COR-L47 (cell line): ENCODE data around the gene ISOC2.
"Not testable (repeated sequence)": the region's sequence is repeated elsewhere in the genome, so short reads cannot be mapped to it uniquely, and the experiment has no call there.

Experiments used
- DNase-seq: peaks from one replicate; lab custom pipeline; 2025; lab: John Stamatoyannopoulos, UW

ISOC2 gene, protein sequence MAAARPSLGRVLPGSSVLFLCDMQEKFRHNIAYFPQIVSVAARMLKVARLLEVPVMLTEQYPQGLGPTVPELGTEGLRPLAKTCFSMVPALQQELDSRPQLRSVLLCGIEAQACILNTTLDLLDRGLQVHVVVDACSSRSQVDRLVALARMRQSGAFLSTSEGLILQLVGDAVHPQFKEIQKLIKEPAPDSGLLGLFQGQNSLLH

DNA sequence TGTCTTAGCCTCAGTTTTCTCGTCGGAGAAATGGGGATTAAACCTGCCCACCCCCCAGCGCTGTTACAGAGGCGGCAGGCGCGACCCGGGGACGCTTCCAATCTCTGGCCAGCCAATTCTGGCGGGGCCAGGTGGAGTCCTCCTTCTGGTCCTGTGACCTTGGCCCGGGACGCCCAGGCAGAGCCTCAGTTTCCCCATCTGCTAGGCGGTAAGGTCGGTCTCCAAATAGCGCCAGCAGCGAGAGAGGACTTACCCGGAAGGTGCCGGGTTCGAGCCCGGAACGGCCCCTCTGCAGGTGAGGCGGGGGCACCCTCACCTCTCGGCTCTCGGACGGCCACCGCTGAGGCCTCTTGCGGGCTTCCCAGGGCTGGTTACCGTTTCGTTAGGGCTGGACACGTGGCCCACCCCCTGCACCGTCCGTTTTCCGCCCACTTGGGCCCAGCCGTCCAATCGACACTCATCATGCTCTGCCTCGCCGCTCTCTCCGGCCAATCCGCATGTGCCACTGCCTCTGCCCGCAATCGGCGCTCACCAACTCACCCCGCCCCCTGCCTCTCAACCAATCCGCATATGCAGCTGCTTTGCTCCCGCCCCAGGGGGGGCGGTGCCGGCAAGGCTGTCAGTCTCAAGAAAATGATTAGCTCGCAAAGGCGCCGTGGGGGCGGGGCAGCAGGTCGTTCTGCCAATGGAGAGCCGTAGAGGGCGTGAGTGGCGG is at the start of gene ISOC2:
TSS of gene ISOC2 (minus strand) at position 384 of the 715 bp plus-strand sequence. CDS start 5,156 bp downstream, outside the sequence.
- peak; percentile 100 for DNase-seq

DNA sequence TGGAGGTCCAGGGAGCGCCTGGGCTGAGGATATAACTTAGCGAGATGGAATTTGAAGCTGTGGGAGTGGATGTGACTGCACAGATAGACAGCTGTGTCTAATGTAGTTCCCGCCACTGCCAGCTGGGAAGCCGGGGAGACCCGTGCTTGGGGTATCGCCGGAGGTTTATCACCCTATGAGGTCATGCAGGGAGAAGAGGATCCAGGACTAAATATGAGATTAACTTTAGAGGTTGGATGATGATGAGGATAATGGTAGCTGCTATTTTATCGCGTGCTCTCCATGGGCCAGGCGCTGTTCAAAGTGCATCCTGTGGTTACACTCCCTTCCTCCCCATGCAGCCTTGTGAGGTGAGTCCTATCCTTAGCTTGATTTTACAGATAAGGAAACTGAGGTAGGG is 46.7 kb upstream of the ISOC2 start:
- DNase-seq = no peak

DNA sequence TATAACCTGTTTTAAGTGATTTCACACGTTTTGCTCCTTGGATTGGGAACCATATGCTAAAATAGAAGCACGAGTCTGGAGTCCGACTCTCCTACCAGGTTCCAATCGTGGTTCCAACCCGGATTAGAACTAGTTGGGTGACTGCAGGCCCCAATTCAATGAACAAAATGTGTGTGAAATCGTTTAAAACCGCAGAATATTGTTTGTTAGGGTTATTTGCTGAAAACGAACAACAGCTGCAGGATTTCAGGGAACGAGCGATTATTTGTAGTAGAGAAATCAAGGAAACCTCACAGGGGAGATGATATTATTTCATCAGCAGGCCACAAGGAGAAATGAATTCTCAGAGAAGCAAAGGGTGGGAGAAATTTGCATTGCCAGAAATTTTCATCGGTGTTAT is 43.5 kb upstream of the ISOC2 start:
- no peak for DNase-seq

DNA sequence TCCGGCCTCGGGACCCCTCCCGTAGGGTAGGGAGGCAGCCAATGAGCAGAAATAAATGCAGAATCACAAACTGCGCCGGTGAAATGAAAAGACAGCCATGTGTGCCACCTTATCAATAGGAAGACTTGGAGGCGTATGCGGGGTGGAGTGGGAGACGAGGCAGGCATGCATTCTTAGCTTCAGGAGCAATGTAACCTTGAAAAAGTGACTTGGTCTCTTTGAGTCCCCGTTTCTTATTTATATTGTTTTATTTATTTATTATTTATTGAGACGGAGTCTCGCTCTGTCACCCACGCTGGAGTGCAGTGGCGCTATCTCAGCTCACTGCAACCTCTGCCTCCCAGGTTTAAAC is 42.8 kb upstream of the ISOC2 start:
- no peak for DNase-seq

DNA sequence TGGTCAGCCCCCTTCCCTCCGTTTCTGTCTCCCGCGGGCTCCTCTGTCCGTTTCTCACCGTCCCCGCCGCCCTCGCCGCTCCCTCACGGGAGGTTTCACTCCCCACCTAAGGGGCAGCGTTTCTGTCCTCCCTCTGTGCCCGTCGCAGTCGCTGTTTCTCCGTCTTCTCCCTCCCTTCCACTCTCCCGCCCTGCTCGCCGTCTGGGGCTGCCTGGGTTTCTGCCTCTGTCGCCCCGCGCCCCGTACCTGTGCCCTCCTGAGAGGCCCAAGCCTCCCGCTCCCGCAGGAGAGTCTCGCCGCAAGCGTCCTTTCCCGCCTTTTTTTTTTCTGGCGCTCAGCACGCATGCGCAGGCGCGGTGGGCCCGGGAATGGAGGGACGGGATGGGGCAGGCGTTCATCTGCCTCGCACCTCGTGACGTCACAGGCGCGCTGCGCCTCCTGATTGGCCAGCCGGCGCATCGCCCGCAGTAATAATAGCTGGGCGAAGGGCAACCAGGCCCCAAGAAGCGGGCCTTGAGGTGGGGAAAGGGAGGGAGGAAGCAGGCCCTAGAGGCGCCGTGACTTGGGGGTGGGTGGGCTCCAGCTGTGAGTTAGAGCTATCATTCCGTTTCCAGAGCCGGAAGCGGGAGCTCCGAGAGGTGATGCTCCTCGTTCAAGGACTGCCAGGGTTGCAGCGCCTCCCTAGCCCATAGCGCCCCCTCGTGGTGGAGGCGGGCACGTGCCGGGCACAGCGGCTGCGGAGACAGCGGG is 42.2 kb upstream of the ISOC2 start:
- peak; percentile 86 for DNase-seq

DNA sequence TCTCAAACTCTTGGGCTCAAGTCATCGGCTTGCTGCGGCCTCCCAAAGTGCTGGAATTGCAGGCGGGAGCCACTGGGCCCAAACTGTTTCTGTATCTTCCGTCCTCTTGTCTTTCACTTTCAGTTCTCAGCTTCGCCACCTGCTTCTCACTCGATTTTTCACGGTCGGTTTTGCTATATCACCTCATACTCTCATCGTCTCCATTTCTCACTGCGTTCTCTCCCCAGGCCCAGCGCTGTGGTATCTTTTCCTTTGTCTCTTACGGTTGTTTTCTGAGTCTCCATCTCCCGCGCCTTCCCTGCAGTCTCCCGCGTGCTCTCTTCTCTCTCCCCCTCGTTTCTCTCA is 41.7 kb upstream of the ISOC2 start:
- no peak for DNase-seq

DNA sequence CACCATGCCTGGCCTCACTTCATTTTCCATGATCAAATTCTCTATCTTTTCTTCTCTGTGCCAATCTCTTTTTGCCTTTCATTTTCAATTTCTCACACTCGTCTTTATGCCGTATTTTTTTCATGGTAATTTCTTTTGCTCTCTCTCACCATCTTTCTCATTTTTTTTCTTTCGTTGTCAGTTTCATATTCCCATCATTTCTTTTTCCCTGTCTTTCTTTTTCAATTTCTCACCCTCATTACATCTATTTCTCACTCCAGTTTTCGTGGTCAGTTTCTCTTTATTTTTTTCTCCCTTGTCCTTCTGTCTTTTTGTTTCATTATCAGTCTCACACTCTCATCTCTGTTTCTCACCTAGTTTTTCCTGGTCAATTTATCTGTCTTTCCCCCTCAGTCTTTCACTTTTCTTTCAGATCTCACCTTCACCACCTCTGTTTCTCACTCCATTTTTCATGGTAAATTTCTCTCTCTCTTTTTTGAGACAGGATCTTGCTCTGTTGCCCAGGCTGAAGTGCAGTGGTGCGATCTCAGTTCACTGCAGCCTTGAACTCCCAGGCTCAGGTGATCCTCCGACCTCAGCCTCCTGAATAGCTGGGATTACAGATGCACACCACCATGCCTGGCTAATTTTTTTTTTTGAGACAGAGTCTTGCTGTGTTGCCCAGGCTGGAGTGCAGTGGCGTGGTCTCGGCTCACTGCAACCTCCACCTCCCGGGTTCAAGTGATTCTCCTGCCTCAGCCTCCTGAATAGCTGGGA is 40.9 kb upstream of the ISOC2 start:
- DNase-seq = no peak

DNA sequence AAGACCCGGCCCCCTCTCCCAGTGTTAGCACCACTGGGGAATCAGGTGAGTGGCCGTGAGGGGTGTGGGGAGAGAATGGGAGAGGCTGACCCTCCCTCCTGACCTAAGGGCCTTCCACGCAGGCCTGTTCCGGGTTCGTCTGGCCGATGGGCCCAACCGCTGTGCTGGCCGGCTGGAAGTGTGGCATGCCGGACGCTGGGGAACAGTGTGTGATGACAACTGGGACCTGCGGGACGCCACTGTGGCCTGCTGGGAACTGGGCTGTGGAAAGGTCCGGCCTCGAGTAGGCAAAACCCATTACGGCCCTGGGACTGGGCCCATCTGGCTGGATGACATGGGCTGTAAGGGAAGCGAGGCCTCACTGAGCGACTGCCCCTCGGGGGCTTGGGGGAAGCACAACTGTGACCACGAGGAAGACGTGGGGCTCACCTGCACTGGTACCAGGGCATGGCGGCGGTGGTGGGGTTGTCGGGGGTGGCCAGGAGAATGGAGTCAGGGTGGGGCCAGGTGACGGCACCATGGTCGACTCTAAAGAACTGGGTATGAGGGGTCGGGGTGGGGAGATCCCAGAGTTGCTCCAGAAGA is 39.0 kb upstream of the ISOC2 start:
- DNase-seq = no peak

DNA sequence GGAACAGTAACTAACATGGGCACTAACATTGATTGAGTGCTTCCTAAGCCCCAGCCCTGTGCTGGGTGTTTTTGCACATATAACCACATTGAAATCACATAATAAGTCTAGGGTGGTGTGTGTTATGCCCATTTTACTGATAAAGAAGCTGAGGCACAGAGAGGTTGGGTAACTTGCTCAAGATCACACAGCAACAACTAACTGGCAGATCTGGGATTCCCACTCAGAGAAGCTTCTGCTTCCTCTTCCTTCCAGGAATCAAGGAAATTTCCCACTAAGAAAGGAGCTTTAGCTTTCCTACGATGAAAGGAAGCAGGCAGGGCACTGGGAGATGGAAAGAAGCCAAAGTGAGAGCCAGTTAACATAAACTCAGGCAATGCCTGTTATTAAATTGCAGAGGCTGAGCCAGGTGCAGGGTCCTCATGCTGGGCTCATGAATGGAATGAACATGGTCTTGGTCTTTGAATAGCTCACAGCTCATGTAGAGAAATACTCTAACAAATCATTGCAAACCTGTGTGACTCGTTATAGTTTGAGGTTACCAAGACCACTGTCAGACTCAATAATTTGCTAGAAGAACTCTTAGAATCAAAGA is 36.9 kb upstream of the ISOC2 start:
- DNase-seq = peak; percentile 69

DNA sequence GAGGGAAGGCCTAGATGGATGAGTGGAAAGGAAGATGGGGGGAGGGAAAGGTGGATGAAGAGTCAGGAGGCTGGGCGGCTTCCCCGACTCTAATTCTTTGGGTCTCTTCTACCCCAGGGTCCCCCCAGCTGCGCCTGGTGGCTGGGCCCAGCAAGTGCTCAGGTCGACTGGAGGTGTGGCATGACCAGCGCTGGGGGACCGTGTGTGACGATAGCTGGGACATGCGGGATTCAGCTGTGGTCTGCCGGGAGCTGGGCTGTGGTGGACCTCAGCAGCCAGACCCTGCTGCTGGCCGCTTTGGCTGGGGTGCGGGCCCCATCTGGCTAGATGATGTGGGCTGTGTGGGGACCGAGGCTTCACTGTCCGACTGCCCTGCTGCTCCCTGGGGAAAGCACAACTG is 36.3 kb upstream of the ISOC2 start:
- DNase-seq = no peak

DNA sequence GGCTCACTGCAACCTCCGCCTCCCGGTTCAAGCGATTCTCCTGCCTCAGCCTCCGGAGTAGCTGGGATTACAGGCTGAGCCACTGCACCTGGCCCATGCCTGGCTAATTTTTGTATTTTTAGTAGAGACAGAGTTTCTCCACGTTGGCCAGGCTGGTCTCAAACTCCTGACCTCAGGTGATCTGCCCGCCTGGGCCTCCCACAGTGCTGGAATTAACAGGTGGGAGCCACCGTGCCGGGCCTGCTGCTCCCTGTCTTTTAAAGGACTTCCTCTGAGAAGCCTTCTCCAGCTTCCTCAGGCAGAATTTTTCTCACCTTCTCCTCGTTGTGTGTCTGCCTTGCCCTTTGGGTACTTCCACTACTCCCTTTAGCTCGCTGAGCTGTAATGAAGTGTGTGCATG is 35.4 kb upstream of the ISOC2 start:
- DNase-seq = not testable (repeated sequence)

DNA sequence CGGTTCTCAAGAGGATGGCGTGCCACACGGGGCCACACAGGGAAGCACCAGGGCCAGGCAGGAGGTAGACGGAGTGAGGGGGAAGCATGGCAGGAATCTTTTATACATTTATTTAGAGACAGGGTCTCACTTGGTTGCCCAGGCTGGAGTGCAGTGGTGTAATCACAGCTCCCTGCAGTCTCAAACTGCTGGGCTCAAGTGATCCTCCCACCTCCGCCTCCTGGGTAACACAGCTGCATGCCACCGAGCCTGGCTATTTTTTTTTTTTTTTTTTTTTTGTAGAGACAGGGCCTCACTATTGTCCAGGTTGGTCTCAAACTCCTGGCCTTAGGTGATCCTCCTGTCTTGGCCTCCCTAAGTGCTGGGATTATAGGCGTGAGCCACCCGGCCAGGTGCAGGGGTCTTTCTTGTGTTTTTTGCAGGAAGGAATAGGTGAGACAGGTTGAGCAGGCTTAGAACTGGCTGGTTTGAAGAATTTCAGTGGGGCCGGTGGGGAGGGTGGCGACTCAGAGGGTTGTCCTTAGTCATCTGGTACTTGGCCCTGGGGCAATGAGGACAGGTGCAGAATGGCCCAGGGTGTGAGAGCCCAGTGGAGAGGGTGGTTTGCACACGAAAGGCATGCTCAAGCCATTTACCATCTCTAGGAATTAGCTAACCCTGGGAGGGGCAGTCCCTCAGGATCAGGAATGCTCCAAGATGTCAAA is 34.4 kb upstream of the ISOC2 start:
- DNase-seq = no peak

DNA sequence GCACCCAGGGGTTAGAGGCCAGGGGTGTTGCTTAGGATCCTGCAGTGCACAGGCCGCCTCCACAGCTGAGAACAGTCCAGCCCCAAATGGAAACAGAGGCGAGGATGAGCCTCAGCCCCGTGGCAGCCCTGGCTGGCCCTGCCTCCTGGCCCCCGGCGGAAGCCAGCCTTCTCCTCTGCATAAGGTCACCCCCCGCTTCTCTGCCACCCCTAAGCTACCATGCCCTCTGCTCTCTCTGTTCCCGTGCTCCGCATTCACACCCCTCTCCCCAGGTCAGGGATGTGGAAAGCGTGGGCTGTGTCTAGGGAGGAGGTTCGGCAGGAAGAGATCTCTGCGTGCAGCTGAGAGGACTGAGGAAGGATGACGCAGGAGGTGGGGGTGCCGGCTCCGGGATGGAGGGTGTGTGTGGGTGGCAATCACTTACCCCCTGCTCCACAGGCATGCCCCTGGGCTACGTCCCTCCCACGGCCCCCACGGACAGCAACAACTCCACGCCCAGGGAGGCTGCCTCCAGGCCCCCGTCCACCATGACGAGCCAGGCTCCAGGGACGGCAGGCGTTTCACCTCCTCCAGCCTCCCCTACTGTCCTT is 32.8 kb upstream of the ISOC2 start:
- DNase-seq = no peak

DNA sequence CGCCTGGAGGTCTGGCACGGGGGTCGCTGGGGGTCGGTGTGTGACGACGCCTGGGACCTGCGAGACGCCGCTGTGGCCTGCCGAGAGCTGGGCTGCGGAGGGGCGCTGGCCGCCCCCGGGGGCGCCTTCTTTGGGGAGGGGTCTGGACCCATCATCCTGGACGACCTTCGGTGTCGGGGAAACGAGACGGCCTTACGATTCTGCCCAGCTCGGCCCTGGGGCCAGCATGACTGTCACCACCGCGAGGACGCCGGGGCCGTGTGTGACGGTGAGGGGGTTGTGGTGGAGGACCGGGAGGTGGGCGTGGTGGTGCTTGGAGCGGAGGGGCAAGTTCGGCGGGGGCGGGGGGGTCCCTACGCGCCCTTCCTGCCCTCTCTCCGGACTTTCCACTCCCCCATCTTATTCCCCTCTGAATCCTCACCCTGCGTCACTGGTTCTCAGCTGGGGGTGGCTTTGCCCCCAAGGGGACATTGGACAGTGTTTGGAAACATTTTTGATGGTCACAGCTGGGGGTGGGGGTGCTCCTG is 32.3 kb upstream of the ISOC2 start:
- DNase-seq = no peak

DNA sequence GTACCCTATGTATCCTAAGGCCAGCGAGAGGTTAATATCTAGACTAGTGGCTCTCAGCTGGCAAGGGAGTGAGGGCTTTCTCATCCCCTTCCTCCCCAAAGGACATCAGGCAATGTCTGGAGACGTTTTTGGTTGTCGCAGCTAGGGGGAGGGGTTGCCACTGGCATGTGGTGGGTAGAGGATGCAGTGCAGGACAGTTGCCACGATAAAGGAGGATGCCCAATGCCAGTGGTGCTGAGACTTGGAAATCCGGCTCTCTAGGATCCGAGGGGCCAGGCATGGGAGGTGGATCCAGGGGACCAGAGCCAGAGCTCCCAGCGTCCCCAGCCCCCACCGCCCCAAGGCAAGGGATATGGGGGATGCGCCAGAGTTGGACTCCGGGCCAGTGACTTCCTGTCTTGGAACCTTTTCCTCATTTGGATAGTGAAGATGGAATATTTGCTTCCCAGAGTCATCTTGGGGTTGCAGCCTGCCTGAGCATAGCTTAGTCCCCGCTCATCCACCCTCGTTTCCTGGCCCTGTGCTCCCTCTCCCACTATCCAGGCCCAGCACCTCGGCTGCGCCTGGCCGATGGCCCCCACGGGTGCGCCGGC is 31.7 kb upstream of the ISOC2 start:
- no peak for DNase-seq

DNA sequence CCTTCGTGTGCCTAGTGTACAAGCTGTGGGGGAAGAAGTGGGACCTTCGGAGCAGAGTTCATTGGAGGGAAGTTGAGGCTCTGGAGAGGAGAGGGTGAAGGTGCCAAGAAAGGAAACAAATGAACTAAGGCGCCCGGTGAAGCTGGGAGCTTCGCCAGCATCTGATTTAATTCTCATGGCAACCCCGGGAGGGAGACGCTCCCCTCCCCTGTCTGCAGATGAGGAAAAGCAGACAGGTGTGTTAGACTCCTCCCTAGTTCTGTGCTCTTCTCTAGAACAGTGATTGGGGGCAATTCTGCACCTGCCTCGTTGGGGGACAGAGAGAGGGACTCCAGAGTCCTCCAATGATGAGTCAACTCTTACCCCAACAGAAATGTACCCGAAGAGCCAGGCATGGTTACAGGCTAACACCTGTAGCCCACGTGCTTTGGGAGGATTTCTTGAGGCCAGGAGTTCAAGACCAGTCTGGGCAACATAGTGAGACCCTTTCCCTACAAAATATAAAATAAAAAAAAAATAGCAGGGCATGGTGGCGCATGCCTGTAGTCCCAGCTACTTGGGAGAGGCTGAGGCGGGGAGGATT is 31.0 kb upstream of the ISOC2 start:
- DNase-seq = peak; percentile 84

DNA sequence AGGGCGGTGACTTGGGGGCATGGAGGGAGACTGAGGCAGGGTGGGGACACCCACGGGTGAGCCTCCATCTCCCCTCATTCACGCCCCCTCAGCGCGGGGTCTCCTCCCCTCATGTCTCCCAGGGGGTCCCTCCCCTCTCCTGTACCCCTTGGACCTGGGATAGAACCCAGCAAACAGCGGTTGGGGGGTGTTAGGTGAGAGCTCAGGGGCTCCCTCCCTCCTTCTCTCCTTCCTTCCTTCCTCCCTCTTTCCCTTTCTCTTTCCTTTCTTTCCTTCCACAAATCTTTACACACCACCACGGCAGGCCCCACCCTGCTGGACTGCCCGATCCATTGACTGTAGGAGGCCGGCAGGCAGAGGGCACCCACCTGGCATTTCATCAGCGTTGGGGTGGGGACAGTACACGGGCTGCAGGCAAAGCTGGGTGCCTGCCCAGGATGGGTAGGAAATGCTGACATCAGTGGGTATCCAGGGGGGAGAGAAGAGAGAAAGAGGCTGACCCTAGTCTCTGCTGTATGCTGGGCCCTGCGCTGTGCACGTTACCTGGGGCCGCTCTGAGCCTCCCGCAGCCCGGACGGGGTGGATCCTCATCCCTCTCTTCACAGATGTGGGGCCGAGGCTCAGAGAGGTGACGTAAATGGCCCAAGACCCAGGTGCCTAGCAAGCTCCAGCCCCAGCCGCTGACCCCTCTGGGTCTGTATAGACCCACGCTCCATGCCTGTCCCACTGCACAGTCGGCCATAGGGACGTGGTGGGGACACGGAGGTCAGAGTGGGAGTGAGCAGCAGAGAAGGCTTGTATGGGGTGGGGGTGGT is 30.3 kb upstream of the ISOC2 start:
- peak; percentile 29 for DNase-seq

DNA sequence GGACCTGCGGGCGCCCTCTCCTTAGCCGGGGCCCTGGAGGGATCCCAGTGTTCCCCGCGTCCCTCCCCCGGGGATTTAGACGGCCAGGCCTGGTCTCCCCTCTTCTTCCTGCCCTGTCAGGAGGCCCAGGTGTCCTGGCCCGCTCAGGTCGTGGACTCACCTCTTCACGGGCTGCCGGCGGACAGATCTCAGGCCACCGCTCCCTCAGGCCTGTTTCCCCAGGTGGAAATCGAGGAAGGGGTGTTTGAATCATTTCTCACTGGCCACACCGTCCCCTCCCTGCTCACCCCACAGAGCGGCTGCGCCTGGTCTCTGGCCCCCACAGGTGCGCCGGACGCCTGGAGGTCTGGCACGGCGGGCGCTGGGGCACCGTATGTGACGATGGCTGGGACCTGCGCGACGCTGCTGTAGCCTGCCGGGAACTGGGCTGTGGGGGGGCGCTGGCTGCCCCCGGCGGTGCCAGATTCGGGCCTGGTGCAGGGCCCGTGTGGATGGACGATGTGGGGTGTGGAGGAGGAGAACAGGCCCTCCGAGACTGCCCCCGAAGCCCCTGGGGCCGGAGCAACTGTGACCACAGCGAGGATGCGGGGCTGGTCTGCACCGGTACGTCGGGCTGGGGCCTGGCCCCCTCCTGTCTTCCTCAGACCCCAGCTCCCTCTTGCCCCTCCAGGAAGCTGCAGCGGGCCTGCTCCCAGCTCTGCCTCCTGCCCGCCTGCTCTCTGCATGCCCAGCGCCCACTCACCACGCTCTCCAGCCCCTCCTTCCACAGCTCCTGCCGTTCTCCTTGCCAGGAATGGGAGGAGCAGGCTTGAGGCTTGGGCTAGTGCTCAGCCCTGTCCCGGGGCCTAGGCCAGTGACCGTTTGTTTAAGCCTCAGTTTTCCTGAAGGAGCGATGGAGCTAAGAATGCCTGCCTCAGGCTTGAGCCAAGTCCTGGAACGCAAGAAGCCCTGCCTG is 29.3 kb upstream of the ISOC2 start:
- no peak for DNase-seq
